NCI-H2196 (cell line): ENCODE results near the gene RFFL.
"Not testable (repeated sequence)": the region's sequence is repeated elsewhere in the genome, so short reads cannot be mapped to it uniquely, and the experiment has no call there.

Experiments
- DNase-seq: peaks from one replicate; lab custom pipeline; 2025; ENCODE audit not compliant: unreplicated experiment; lab: John Stamatoyannopoulos, UW

The RFFL gene

GRCh38 chr17:35051183-35051578 is 12.3 kb downstream of the RFFL start:
- no peak for DNase-seq

- DNase-seq = no peak
These were observed 13.3 kb downstream of the RFFL start for GRCh38 chr17:35050170-35050569.

GRCh38 chr17:35048685-35049379 is 14.7 kb downstream of the RFFL start:
- DNase-seq = no peak

- no peak for DNase-seq
These were observed 16.7 kb downstream of the RFFL start for GRCh38 chr17:35046740-35047283.

GRCh38 chr17:35046245-35046644 is 17.3 kb downstream of the RFFL start:
- no peak for DNase-seq

- DNase-seq = not testable (repeated sequence)
These were observed 18.0 kb downstream of the RFFL start for GRCh38 chr17:35045458-35045979.

GRCh38 chr17:35044181-35044580 is 19.3 kb downstream of the RFFL start:
- no peak for DNase-seq

- DNase-seq = no peak
These were observed 22.1 kb downstream of the RFFL start for GRCh38 chr17:35041390-35041789.

- DNase-seq = no peak
These were observed 25.1 kb downstream of the RFFL start for GRCh38 chr17:35038453-35038852.

- no peak for DNase-seq
These were observed 32.7 kb downstream of the RFFL start for GRCh38 chr17:35030780-35031179.

GRCh38 chr17:35028531-35029262 is 34.8 kb downstream of the RFFL start:
- DNase-seq = no peak

- not testable (repeated sequence) for DNase-seq
These were observed 35.4 kb downstream of the RFFL start for GRCh38 chr17:35028097-35028496.

GRCh38 chr17:35025541-35025940 is 38.0 kb downstream of the RFFL start:
- DNase-seq = no peak

- no peak for DNase-seq
These were observed 40.0 kb downstream of the RFFL start for GRCh38 chr17:35023538-35023937.

GRCh38 chr17:35022536-35023063 is 40.9 kb downstream of the RFFL start:
- peak; percentile 29 for DNase-seq

- DNase-seq = no peak
These were observed 41.8 kb downstream of the RFFL start for GRCh38 chr17:35021520-35022380.

- no peak for DNase-seq
These were observed 43.9 kb downstream of the RFFL start for GRCh38 chr17:35019386-35020179.

- no peak for DNase-seq
These were observed 44.7 kb downstream of the RFFL start for GRCh38 chr17:35018814-35019213.

GRCh38 chr17:35017021-35017420 is 46.5 kb downstream of the RFFL start:
- DNase-seq = no peak

GRCh38 chr17:35016369-35016768 is 47.1 kb downstream of the RFFL start:
- DNase-seq = no peak
